AG09319 (cell line): ENCODE results near the gene TEAD3.

ENCODE experiments used
- DNase-seq: peaks from one replicate; pipeline ENCODE4 v3.0.0-alpha.2; 2010; ENCODE audit warnings: low read depth; ENCODE audit errors: extremely low read depth
- CTCF ChIP-seq: IDR thresholded peaks from 2 replicates; pipeline ENCODE4 v1.5.1; 2011; ENCODE audit warnings: low read depth, mild to moderate bottlenecking, inconsistent platforms, low read length, moderate library complexity

TEAD3 gene

GRCh38 chr6:35474131-35474941, 22.5 kb downstream of the TEAD3 start:
- DNase-seq = no peak
- no peak for TF ChIP-seq CTCF

GRCh38 chr6:35473850-35474130, 23.1 kb downstream of the TEAD3 start:
- TF ChIP-seq CTCF = no peak
- DNase-seq = no peak

GRCh38 chr6:35473075-35473849, 23.6 kb downstream of the TEAD3 start:
- no peak for DNase-seq
- TF ChIP-seq CTCF = no peak

- DNase-seq = no peak
- no peak for TF ChIP-seq CTCF
These were observed 25.0 kb downstream of the TEAD3 start for GRCh38 chr6:35471836-35472345.

GRCh38 chr6:35470663-35471120, 26.2 kb downstream of the TEAD3 start:
- no peak for TF ChIP-seq CTCF
- DNase-seq = no peak

GRCh38 chr6:35469751-35470662, 26.9 kb downstream of the TEAD3 start:
- DNase-seq = no peak
- TF ChIP-seq CTCF = no peak
